ENCODE results near the gene TM9SF4.

The TM9SF4 gene

GRCh38 chr20:32141465-32141980 lies 32.0 kb downstream of the TM9SF4 start:
- H3K4me3 ChIP-seq (ENCODE audit: extremely low read depth, insufficient read depth, low read length, poor library complexity, severe bottlenecking) = no peak overlapping the region
- no peaks in the 10 kb centered on the region for H3K4me1 ChIP-seq (ENCODE audit: control insufficient read depth, insufficient read depth, low read length, poor library complexity, severe bottlenecking)
- H3K36me3 ChIP-seq (ENCODE audit: control insufficient read depth, insufficient read depth, low read length) = peaks cover 95% of the 10 kb centered on the region
- H3K27ac ChIP-seq (ENCODE audit: low read depth, low read length, severe bottlenecking) = no peak overlapping the region
- WGBS, 2 experiments (ENCODE audit: insufficient coverage in 2 of 2) = 92 to 97% methylated on average over 21 of the region's 21 CpGs
- H3K9me3 ChIP-seq (ENCODE audit: control insufficient read depth, low read length) = no peaks in the 10 kb centered on the region

GRCh38 chr20:32142088-32142487 lies 32.6 kb downstream of the TM9SF4 start:
- Histone ChIP-seq H3K27ac (ENCODE audit: low read depth, low read length, severe bottlenecking) (no peak overlapping the region), H3K4me1 (ENCODE audit: control insufficient read depth, insufficient read depth, low read length, poor library complexity, severe bottlenecking) (no peaks in the 10 kb centered on the region), H3K36me3 (ENCODE audit: control insufficient read depth, insufficient read depth, low read length) (peaks cover 95% of the 10 kb centered on the region), H3K4me3 (ENCODE audit: extremely low read depth, insufficient read depth, low read length, poor library complexity, severe bottlenecking) (no peak overlapping the region), H3K9me3 (ENCODE audit: control insufficient read depth, low read length) (no peaks in the 10 kb centered on the region)
- 80 to 100% methylated on average over 1 to 2 of the region's 5 CpGs for WGBS, 2 experiments (ENCODE audit: insufficient coverage in 2 of 2)

- H3K4me3 ChIP-seq (ENCODE audit: extremely low read depth, insufficient read depth, low read length, poor library complexity, severe bottlenecking) = no peak overlapping the region
- H3K9me3 ChIP-seq (ENCODE audit: control insufficient read depth, low read length) = no peaks in the 10 kb centered on the region
- H3K4me1 ChIP-seq (ENCODE audit: control insufficient read depth, insufficient read depth, low read length, poor library complexity, severe bottlenecking) = no peaks in the 10 kb centered on the region
- WGBS, 2 experiments (ENCODE audit: insufficient coverage in 2 of 2) = 88 to 98% methylated on average over 5 to 14 of the region's 15 CpGs
- no peak overlapping the region for H3K27ac ChIP-seq (ENCODE audit: low read depth, low read length, severe bottlenecking)
- peaks cover 95% of the 10 kb centered on the region for H3K36me3 ChIP-seq (ENCODE audit: control insufficient read depth, insufficient read depth, low read length)
Observed at GRCh38 chr20:32142991-32143390, 33.5 kb downstream of the TM9SF4 start.

- 95 to 97% methylated on average over 5 to 6 of the region's 8 CpGs for WGBS, 2 experiments (ENCODE audit: insufficient coverage in 2 of 2)
- Histone ChIP-seq H3K27ac (ENCODE audit: low read depth, low read length, severe bottlenecking) (no peak overlapping the region), H3K9me3 (ENCODE audit: control insufficient read depth, low read length) (no peaks in the 10 kb centered on the region), H3K36me3 (ENCODE audit: control insufficient read depth, insufficient read depth, low read length) (peaks cover 88% of the 10 kb centered on the region), H3K4me1 (ENCODE audit: control insufficient read depth, insufficient read depth, low read length, poor library complexity, severe bottlenecking) (peaks cover 3% of the 10 kb centered on the region), H3K4me3 (ENCODE audit: extremely low read depth, insufficient read depth, low read length, poor library complexity, severe bottlenecking) (no peak overlapping the region)
Observed at GRCh38 chr20:32144898-32145662, 35.6 kb downstream of the TM9SF4 start.

- peaks cover 84% of the 10 kb centered on the region for H3K36me3 ChIP-seq (ENCODE audit: control insufficient read depth, insufficient read depth, low read length)
Observed at GRCh38 chr20:32149566-32150170, 40.2 kb downstream of the TM9SF4 start.

GRCh38 chr20:32150291-32150848 lies 40.9 kb downstream of the TM9SF4 start:
- no peak overlapping the region for H3K4me3 ChIP-seq (ENCODE audit: extremely low read depth, insufficient read depth, low read length, poor library complexity, severe bottlenecking)
- H3K36me3 ChIP-seq (ENCODE audit: control insufficient read depth, insufficient read depth, low read length) = peaks cover 79% of the 10 kb centered on the region
- no peaks in the 10 kb centered on the region for H3K9me3 ChIP-seq (ENCODE audit: control insufficient read depth, low read length)
- no peak overlapping the region for H3K27ac ChIP-seq (ENCODE audit: low read depth, low read length, severe bottlenecking)
- peaks cover 10% of the 10 kb centered on the region for H3K4me1 ChIP-seq (ENCODE audit: control insufficient read depth, insufficient read depth, low read length, poor library complexity, severe bottlenecking)
- WGBS, 2 experiments (ENCODE audit: insufficient coverage in 2 of 2) = 96 to 97% methylated on average over 4 to 9 of the region's 10 CpGs

More at GRCh38 chr20:32149566-32150170, 40.2 kb downstream of the TM9SF4 start:
- H3K27ac ChIP-seq (ENCODE audit: low read depth, low read length, severe bottlenecking) = peak overlapping the region; percentile 45
- no peak overlapping the region for H3K4me3 ChIP-seq (ENCODE audit: extremely low read depth, insufficient read depth, low read length, poor library complexity, severe bottlenecking)
- 95 to 100% methylated on average over 6 of the region's 8 CpGs for WGBS, 2 experiments (ENCODE audit: insufficient coverage in 2 of 2)
- H3K9me3 ChIP-seq (ENCODE audit: control insufficient read depth, low read length) = no peaks in the 10 kb centered on the region
- peaks cover 4% of the 10 kb centered on the region for H3K4me1 ChIP-seq (ENCODE audit: control insufficient read depth, insufficient read depth, low read length, poor library complexity, severe bottlenecking)

GRCh38 chr20:32152421-32153155 lies 43.1 kb downstream of the TM9SF4 start:
- no peak overlapping the region for H3K27ac ChIP-seq (ENCODE audit: low read depth, low read length, severe bottlenecking)
- 95 to 100% methylated on average over 3 to 4 of the region's 6 CpGs for WGBS, 2 experiments (ENCODE audit: insufficient coverage in 2 of 2)
- H3K36me3 ChIP-seq (ENCODE audit: control insufficient read depth, insufficient read depth, low read length) = peaks cover 65% of the 10 kb centered on the region
- H3K9me3 ChIP-seq (ENCODE audit: control insufficient read depth, low read length) = no peaks in the 10 kb centered on the region
- H3K4me3 ChIP-seq (ENCODE audit: extremely low read depth, insufficient read depth, low read length, poor library complexity, severe bottlenecking) = no peak overlapping the region
- peaks cover 10% of the 10 kb centered on the region for H3K4me1 ChIP-seq (ENCODE audit: control insufficient read depth, insufficient read depth, low read length, poor library complexity, severe bottlenecking)

- H3K9me3 ChIP-seq (ENCODE audit: control insufficient read depth, low read length) = no peaks in the 10 kb centered on the region
- H3K27ac ChIP-seq (ENCODE audit: low read depth, low read length, severe bottlenecking) = no peak overlapping the region
- peaks cover 10% of the 10 kb centered on the region for H3K4me1 ChIP-seq (ENCODE audit: control insufficient read depth, insufficient read depth, low read length, poor library complexity, severe bottlenecking)
- 90 to 100% methylated on average over 3 to 4 of the region's 4 CpGs for WGBS, 2 experiments (ENCODE audit: insufficient coverage in 2 of 2)
- no peak overlapping the region for H3K4me3 ChIP-seq (ENCODE audit: extremely low read depth, insufficient read depth, low read length, poor library complexity, severe bottlenecking)
- H3K36me3 ChIP-seq (ENCODE audit: control insufficient read depth, insufficient read depth, low read length) = peaks cover 65% of the 10 kb centered on the region
Observed at GRCh38 chr20:32153156-32153665, 43.7 kb downstream of the TM9SF4 start.

- Histone ChIP-seq H3K36me3 (ENCODE audit: control insufficient read depth, insufficient read depth, low read length) (peaks cover 66% of the 10 kb centered on the region), H3K9me3 (ENCODE audit: control insufficient read depth, low read length) (no peaks in the 10 kb centered on the region), H3K4me1 (ENCODE audit: control insufficient read depth, insufficient read depth, low read length, poor library complexity, severe bottlenecking) (peaks cover 10% of the 10 kb centered on the region), H3K4me3 (ENCODE audit: extremely low read depth, insufficient read depth, low read length, poor library complexity, severe bottlenecking) (no peak overlapping the region), H3K27ac (ENCODE audit: low read depth, low read length, severe bottlenecking) (no peak overlapping the region)
- 94 to 95% methylated on average over 3 to 4 of the region's 5 CpGs for WGBS, 2 experiments (ENCODE audit: insufficient coverage in 2 of 2)
Observed at GRCh38 chr20:32153771-32154170, 44.3 kb downstream of the TM9SF4 start.

All from mesodermal cell (in vitro differentiated cells).